GM19023 (cell line): ENCODE data around the gene ITGA1.
A peak's percentile ranks its signal among the peaks of the same experiment; 100 is the strongest.

Experiments
- ATAC-seq: cut with Tn5 transposase; IDR thresholded peaks from one replicate; pipeline ENCODE4 v1.9.1; 2021; ENCODE audit warnings: mild to moderate bottlenecking, moderate library complexity; ENCODE audit not compliant: unreplicated experiment

The ITGA1 gene

DNA sequence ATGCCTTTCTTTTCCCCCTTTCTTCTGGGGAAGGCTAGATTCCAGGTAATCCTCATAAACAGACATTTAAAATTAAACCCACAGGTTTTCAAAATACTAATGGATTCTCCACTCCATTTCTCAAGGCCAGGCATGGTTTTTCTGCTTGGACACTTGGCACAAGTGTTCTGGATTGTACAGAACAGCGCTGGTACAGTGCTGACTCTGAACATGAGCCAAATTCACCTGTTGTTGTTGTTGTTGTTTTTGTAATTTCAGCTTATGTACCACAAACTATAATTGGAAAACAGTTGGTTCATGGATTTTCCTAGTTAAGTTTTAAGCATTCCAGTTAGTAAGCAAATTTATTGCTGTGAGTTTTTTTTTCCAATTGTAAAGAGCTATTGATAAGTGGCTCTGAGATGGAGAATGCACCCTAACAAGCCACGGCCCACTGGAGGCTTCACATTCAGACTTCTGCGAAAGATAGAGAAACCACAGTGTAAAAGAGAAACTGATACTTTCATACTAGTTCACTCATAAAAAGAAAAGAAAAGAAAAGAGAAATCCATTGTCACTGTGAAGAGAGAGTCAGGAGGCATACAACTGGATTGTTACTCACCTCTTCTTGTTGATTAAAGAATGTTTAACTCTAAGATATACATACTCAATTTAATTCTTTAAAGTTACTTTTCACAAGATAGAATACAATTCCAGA, 16.2 kb upstream of the ITGA1 start:
- peak; percentile 91 for ATAC-seq

- ATAC-seq: no peak
Observed at GRCh38 chr5:52772668-52773067, 15.0 kb upstream of the ITGA1 start.

- no peak for ATAC-seq
Observed at GRCh38 chr5:52773342-52773741, 14.4 kb upstream of the ITGA1 start.

DNA sequence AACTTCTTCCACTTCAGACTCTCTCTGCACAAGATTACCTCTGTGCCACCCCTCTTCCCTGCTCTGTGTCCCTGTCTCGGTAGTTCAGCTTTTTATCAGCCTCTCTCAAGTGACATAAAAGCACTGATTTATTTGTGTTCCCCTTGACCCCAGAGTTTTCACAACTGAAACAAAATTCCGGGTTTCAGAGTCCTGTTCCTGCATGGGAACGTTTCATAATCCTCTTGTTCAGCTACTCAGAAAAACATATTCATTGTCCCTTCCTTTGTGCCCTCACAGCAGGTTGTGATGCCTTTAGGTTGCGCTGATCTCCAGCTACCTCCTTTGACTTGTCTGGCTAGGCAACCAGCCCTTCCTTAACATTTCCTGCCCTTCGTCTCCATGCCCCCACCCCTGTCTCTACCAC, 13.7 kb upstream of the ITGA1 start:
- no peak for ATAC-seq

DNA sequence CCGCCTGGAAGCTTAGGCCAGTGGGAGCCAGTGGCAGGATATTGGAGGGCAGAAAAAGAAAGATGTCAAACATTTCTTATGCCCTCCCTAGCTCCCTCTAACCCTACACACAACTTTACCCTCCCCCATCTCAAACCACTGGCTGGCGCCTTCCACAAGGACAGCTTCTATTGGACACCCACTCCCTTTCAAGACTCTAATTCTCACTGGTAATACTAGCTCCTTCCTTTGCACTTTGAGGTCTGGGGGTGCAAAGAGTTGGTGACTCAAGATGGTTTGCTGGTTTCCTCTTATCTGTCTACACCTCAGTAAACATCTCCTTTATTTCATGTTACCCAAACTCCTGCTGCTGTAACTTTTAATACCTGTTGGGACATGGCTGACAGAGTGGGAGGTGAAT, 11.6 kb upstream of the ITGA1 start:
- ATAC-seq: no peak

GRCh38 chr5:52777186-52777585, 10.5 kb upstream of the ITGA1 start:
- ATAC-seq: no peak

- no peak for ATAC-seq
Observed at GRCh38 chr5:52778781-52779180, 8.9 kb upstream of the ITGA1 start.

GRCh38 chr5:52779213-52779612, 8.5 kb upstream of the ITGA1 start:
- no peak for ATAC-seq

DNA sequence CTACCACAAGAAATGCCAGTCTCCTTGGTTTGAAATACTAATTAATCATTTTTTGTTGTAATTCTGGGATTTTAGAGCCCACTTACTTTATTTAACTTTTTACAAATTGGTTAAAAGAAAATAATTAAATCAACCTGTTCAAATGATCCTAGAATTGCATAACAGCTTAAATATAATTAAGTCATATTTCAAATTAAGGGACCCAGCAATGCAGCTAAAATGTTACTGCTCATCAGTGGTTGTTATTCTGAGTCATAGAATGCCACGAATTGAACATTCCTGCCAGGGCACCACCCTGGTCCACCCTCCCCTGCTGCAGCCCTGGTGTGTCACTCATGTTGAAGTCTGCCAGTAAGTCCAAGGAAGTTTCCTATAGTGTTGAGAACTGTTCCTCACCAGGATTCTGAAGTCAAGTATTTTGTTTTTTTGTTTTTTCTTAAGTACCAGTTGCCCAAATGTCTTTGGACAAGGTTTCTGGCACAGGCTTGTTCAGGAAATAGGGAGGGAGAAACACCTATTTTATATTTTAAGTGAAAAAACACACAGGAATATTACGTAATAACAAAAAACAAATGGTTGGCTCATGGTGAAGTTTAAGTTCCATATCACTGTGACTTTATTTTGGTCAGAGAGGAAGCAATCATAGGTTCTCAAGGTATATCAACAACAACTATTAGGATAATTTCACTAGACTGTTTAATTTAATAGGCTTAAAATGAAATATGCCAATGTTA, 4.3 kb upstream of the ITGA1 start:
- no peak for ATAC-seq

- no peak for ATAC-seq
Observed at GRCh38 chr5:52784737-52785136, 3.0 kb upstream of the ITGA1 start.

GRCh38 chr5:52786391-52786790, 1.3 kb upstream of the ITGA1 start:
- no peak for ATAC-seq

DNA sequence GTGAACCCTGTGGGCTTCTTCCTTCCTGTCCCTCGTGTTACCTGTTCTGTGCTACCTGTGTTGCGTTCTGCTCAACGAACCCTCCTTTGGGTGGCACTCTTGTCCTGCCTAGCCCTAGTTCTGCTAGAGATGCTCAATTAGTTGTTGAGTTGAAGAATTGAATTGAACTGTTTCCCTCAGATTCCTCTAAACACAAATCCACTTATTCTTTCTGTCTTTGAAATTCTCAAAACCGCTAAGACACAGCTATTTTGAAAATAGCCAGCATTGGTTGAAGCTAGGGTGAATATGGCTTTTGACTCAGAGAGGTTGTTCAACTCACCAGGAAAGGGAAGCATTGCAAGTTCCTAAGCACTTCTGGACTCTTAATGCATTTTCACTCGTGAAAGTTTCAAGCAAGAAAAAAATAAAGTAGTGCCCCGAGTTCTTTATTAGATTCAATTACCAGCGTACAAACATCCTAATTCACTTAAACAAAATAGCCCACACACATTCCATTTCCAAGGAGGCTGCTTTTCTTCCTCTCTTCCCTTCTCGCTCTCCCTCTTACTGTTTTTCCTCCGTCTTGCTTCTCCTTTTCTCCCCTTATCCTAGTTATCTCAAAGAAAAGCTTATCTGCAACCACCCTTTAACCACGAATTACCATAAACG, 642 bp upstream of the ITGA1 start:
- no peak for ATAC-seq

DNA sequence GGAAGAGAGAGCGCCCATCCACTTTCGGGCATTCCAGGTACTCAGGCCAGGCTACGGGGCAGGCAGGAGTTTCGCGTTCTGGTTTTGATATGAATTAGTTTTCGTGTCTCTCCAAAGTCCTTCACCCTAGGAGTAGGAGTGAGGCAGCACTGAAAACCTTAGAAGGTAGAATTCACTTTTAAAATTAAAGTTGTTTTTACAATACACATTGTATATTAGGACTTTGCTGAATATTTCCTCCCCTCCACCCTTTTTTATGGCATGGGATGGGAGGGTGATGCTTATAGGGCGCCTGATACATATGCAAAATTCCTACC, 747 bp downstream of the ITGA1 start:
- ATAC-seq: no peak

DNA sequence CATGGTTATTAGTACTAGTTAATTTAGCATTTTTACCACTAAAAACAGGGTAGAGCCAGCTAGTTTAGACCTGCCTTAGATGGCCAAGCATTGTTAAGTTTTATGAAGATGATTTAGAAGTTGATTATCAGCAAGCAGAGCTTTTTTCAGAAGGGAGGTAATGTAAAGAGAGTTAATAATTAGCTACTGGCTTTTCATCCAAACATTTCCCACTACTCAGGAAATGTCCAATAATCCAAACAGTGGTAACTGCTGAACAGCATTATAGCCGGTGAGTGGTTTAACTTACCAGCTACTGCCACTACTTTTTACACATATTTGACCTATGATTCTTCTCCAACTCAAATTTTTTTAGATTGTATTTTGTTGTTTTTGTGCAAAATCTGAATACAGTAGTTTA, 1.7 kb downstream of the ITGA1 start:
- ATAC-seq: no peak

- ATAC-seq: no peak
Observed at GRCh38 chr5:52789851-52790250, 2.1 kb downstream of the ITGA1 start.

DNA sequence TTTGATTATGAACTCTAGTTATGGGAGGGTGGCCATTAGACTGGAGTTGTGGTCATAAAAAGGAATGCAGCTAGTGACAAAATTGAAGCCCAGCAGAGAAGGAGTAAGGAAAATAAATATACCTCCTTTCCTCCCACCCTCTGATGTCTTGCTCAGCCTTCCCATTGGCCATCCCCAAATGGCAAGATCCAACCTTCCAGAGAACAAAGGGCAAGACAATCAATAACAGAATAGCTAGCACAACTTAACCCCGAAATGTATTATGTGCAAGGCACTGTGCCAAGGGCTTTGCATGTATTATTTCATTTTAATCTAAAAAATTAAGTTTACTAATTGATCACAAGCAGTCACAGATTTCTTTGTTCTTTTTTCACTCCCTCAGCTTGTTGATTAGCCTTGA, 3.6 kb downstream of the ITGA1 start:
- no peak for ATAC-seq

DNA sequence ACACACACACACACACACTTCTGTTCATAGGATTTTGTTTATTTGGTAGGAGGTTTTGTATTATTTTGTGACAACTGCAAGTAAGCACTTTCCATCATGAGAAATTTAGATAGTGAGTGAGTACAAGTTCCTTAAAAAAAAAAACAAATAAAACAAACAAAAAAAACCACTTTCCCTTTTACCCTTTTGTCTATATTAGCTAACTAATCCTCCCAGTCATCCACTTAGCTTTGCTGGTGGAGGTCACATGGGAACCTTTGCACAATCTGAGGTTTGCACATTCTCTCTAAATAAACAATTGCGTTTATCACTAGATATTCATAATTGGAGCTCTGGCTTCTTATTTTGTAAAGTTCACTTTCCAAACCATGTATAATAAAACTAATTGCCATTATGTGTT, 6.8 kb downstream of the ITGA1 start:
- ATAC-seq: no peak

- ATAC-seq: no peak
Observed at GRCh38 chr5:52796031-52796430, 8.3 kb downstream of the ITGA1 start.

DNA sequence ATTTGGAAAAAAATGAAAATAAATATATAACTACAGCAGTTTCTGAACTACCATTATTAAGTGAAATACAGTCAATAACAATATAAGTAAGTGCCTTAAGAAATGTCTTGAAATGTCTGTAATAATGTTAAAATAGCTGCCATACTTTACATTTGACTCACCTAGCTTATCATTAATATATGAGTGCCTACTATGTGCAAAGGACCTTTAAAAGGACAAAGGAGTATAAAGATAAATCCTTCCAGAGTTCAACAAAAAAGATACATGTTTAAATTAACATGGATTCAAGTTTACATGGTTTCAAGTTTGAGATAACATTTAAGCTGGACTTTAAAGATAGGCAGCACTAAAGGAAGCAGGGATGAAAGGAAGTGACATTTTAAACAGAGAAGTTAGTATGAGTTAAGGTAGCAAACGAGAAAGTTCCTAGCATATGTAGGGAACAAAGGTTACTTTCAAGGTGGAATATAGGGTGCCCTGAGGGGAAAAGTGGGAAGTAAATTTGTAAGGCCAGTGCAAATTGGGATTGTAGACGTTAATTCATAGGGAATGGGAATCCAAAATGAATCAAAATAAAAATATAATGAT, 8.9 kb downstream of the ITGA1 start:
- no peak for ATAC-seq

DNA sequence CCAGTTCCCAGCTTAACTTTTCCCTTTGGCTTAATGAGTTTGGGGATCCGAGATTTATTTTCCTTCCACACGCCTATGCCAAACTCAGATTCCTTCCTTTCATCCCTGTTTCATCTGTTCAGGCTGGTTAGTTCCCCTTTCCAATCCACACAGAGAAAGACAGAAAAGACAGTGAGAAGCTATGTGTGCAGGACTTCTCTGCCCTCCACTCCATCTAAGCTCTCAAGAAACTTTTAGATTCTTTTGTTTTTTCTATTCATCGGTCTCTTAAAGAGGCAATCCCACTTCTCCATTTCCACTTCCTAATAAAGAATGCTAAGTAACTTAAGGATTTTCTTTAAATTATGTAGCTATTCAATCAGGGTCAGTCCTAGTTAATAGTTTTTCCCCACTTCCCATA, 11.2 kb downstream of the ITGA1 start:
- no peak for ATAC-seq

- peak; percentile 32 for ATAC-seq
Observed at GRCh38 chr5:52799358-52799982, 11.8 kb downstream of the ITGA1 start.
